Effector memory CD8-positive, alpha-beta T cell (primary cell): ENCODE results near the gene IYD.

Source experiments
- ATAC-seq: fragments of 150-1000 bp; cut with Tn5 transposase; replicated peaks from 2 replicates; pipeline ENCODE4 v1.10.0; 2021; ENCODE audit warnings: mild to moderate bottlenecking, moderate library complexity
- DNase-seq, 3 experiments: peaks; one replicate each; pipeline ENCODE4 v3.0.0; 2021
- H3K27ac Mint-ChIP-seq, 2 donors: one replicate each; pipeline ENCODE4 v1.8.0; 2022; ENCODE audit warnings: mild to moderate bottlenecking in 2 of 2, mixed read lengths in 2 of 2, moderate library complexity in 2 of 2
- H3K27me3 Mint-ChIP-seq, 2 donors: one replicate each; pipeline ENCODE4 v1.8.0; 2022; ENCODE audit warnings: mixed read lengths in 2 of 2
- H3K36me3 Mint-ChIP-seq: one replicate; pipeline ENCODE4 v1.8.0; 2022; ENCODE audit warnings: mild to moderate bottlenecking, moderate library complexity, mixed read lengths; ENCODE audit not compliant: insufficient read depth
- H3K4me1 Mint-ChIP-seq, 2 donors: one replicate each; pipeline ENCODE4 v1.8.0; 2022; ENCODE audit warnings: low read depth in 2 of 2, mixed read lengths in 2 of 2
- H3K4me3 Mint-ChIP-seq, 2 donors: one replicate each; pipeline ENCODE4 v1.8.0; 2022; ENCODE audit warnings: mild to moderate bottlenecking in 2 of 2, mixed read lengths in 2 of 2, moderate library complexity in 2 of 2
- H3K9me3 Mint-ChIP-seq, 2 donors: one replicate each; pipeline ENCODE4 v1.8.0; 2022; ENCODE audit warnings: mixed read lengths in 2 of 2

Gene IYD

GRCh38 chr6:150391890-150392289 is 23.1 kb downstream of the IYD start:
- no peaks in the 10 kb centered on the region for H3K9me3 Mint-ChIP-seq
- DNase-seq = no peak
- no peaks in the 10 kb centered on the region for H3K36me3 Mint-ChIP-seq
- peaks cover 39 to 54% of the 10 kb centered on the region in 2 donors for H3K27me3 Mint-ChIP-seq
- H3K27ac Mint-ChIP-seq = no peak overlapping the region
- peaks cover 2 to 4% of the 10 kb centered on the region in 2 donors for H3K4me1 Mint-ChIP-seq
- no peak overlapping the region for H3K4me3 Mint-ChIP-seq
- ATAC-seq = no peak

GRCh38 chr6:150392452-150393220 is 23.8 kb downstream of the IYD start:
- Mint-ChIP-seq H3K36me3 (no peaks in the 10 kb centered on the region), H3K27ac (no peak overlapping the region), H3K4me1 (peaks cover 2 to 4% of the 10 kb centered on the region in 2 donors), H3K4me3 (no peak overlapping the region), H3K9me3 (no peaks in the 10 kb centered on the region), H3K27me3 (peaks cover 39 to 54% of the 10 kb centered on the region in 2 donors)
- no peak for DNase-seq
- ATAC-seq = no peak

- Mint-ChIP-seq H3K36me3 (no peaks in the 10 kb centered on the region), H3K27ac (no peak overlapping the region), H3K4me1 (peaks cover 2 to 4% of the 10 kb centered on the region in 2 donors), H3K9me3 (no peaks in the 10 kb centered on the region), H3K4me3 (no peak overlapping the region), H3K27me3 (peaks cover 32 to 61% of the 10 kb centered on the region in 2 donors)
- DNase-seq = no peak
- ATAC-seq = no peak
Measured at GRCh38 chr6:150394053-150394898, 25.5 kb downstream of the IYD start.

GRCh38 chr6:150394899-150395295 is 26.1 kb downstream of the IYD start:
- H3K27me3 Mint-ChIP-seq = peaks cover 32 to 61% of the 10 kb centered on the region in 2 donors
- peaks cover 2 to 4% of the 10 kb centered on the region in 2 donors for H3K4me1 Mint-ChIP-seq
- no peak overlapping the region for H3K4me3 Mint-ChIP-seq
- DNase-seq = no peak
- no peak overlapping the region for H3K27ac Mint-ChIP-seq
- no peaks in the 10 kb centered on the region for H3K36me3 Mint-ChIP-seq
- no peaks in the 10 kb centered on the region for H3K9me3 Mint-ChIP-seq
- no peak for ATAC-seq

GRCh38 chr6:150395388-150396009 is 26.7 kb downstream of the IYD start:
- H3K36me3 Mint-ChIP-seq = no peaks in the 10 kb centered on the region
- no peak overlapping the region for H3K4me3 Mint-ChIP-seq
- peak; percentile 37 to 47 (median 41) for DNase-seq
- peaks cover 2 to 4% of the 10 kb centered on the region in 2 donors for H3K4me1 Mint-ChIP-seq
- no peak overlapping the region for H3K27ac Mint-ChIP-seq
- peak; percentile 77 for ATAC-seq
- H3K27me3 Mint-ChIP-seq = peaks cover 33 to 63% of the 10 kb centered on the region in 2 donors
- H3K9me3 Mint-ChIP-seq = no peaks in the 10 kb centered on the region

GRCh38 chr6:150403458-150404246 is 34.8 kb downstream of the IYD start:
- ATAC-seq = no peak
- DNase-seq = no peak
- Mint-ChIP-seq H3K27me3 (peaks cover 52 to 78% of the 10 kb centered on the region in 2 donors), H3K4me1 (no peaks in the 10 kb centered on the region), H3K36me3 (no peaks in the 10 kb centered on the region), H3K27ac (no peak overlapping the region), H3K9me3 (peaks cover 3 to 11% of the 10 kb centered on the region in 2 donors), H3K4me3 (no peak overlapping the region)

- Mint-ChIP-seq H3K9me3 (peaks cover 3 to 11% of the 10 kb centered on the region in 2 donors), H3K27me3 (peaks cover 48 to 64% of the 10 kb centered on the region in 2 donors), H3K4me3 (no peak overlapping the region), H3K36me3 (no peaks in the 10 kb centered on the region), H3K4me1 (no peaks in the 10 kb centered on the region), H3K27ac (no peak overlapping the region)
- no peak for ATAC-seq
- DNase-seq = no peak
Measured at GRCh38 chr6:150406948-150407347, 38.1 kb downstream of the IYD start.

- H3K4me1 Mint-ChIP-seq = no peaks in the 10 kb centered on the region
- no peak for DNase-seq
- no peak for ATAC-seq
- H3K27ac Mint-ChIP-seq = no peak overlapping the region
- H3K9me3 Mint-ChIP-seq = peaks cover 3 to 11% of the 10 kb centered on the region in 2 donors
- no peak overlapping the region for H3K4me3 Mint-ChIP-seq
- peaks cover 39 to 66% of the 10 kb centered on the region in 2 donors for H3K27me3 Mint-ChIP-seq
- H3K36me3 Mint-ChIP-seq = no peaks in the 10 kb centered on the region
Measured at GRCh38 chr6:150408842-150409241, 40.0 kb downstream of the IYD start.

GRCh38 chr6:150409576-150410066 is 40.8 kb downstream of the IYD start:
- Mint-ChIP-seq H3K36me3 (no peaks in the 10 kb centered on the region), H3K9me3 (peaks cover 3 to 11% of the 10 kb centered on the region in 2 donors), H3K27ac (no peak overlapping the region), H3K4me3 (no peak overlapping the region), H3K4me1 (no peaks in the 10 kb centered on the region), H3K27me3 (peaks cover 39 to 73% of the 10 kb centered on the region in 2 donors)
- no peak for DNase-seq
- ATAC-seq = no peak

GRCh38 chr6:150410399-150410798 is 41.6 kb downstream of the IYD start:
- peaks cover 34 to 78% of the 10 kb centered on the region in 2 donors for H3K27me3 Mint-ChIP-seq
- no peaks in the 10 kb centered on the region for H3K36me3 Mint-ChIP-seq
- ATAC-seq = no peak
- no peak for DNase-seq
- no peak overlapping the region for H3K27ac Mint-ChIP-seq
- H3K4me1 Mint-ChIP-seq = no peaks in the 10 kb centered on the region
- peaks cover 0 to 7% of the 10 kb centered on the region in 2 donors for H3K9me3 Mint-ChIP-seq
- no peak overlapping the region for H3K4me3 Mint-ChIP-seq

- Mint-ChIP-seq H3K9me3 (peaks cover 0 to 2% of the 10 kb centered on the region in 2 donors), H3K4me3 (no peak overlapping the region), H3K27me3 (peaks cover 31 to 78% of the 10 kb centered on the region in 2 donors), H3K27ac (no peak overlapping the region), H3K4me1 (no peaks in the 10 kb centered on the region), H3K36me3 (peaks cover 3% of the 10 kb centered on the region)
- ATAC-seq (no peak), DNase-seq (no peak)
Measured at GRCh38 chr6:150410906-150411305, 42.1 kb downstream of the IYD start.

GRCh38 chr6:150412221-150412620 is 43.4 kb downstream of the IYD start:
- Mint-ChIP-seq H3K4me1 (peaks cover under 1% of the 10 kb centered on the region in 2 donors), H3K9me3 (no peaks in the 10 kb centered on the region), H3K27me3 (peaks cover 24 to 75% of the 10 kb centered on the region in 2 donors), H3K36me3 (peaks cover 3% of the 10 kb centered on the region), H3K4me3 (no peak overlapping the region), H3K27ac (no peak overlapping the region)
- DNase-seq = no peak
- ATAC-seq = no peak
